ENCODE data around the gene NAV1. TPM values are rescaled to one million over a fixed set of nuclear protein-coding genes. Genes with fewer than 3 reads are reported as not detected.

Gene NAV1
- total and polyA plus RNA-seq, 2 donors (not counting 3 experiments of a cell fraction or from before 2014, with no cell fraction given), result 19.9 to 138 TPM

GRCh38 chr1:201536558-201536957, 2.4 kb upstream of the NAV1 start:
- peak; percentile 73 for FAIRE-seq
- no peaks in the 10 kb centered on the region for H3K27me3 ChIP-seq (ENCODE audit: control insufficient read depth in 2 of 2, insufficient read depth in 2 of 2, low read length in 2 of 2)
- dilution Hi-C loops (cut with MboI; ENCODE audit: extremely low pct_ligation_motif_present, low sequenced_read_pairs) (no loop called here), intact Hi-C loops (cut with micrococcal nuclease) (loop anchor here (10.0 kb wide), 1 partner anchor 418 kb away; the partner anchor contains the start of gene TIMM17A)
- no peak for TF ChIP-seq POLR2AphosphoS5 (IDR thresholded peaks at IDR 0.05; ENCODE audit: insufficient read depth, low read depth, low read length)
- TF ChIP-seq FOS (IDR thresholded peaks at IDR 0.05; ENCODE audit: borderline replicate concordance, insufficient read depth, low read length), result peak; percentile 63
- no peak overlapping the region for H3K9ac ChIP-seq (replicated peaks; ENCODE audit: extremely low read depth, insufficient read depth, low read length)
- H3K4me2 ChIP-seq (ENCODE audit: insufficient read depth, low read length), result no peak overlapping the region
- peaks cover 51% of the 10 kb centered on the region for H3K4me1 ChIP-seq (ENCODE audit: control insufficient read depth, extremely low read depth, insufficient read depth, low read length)
- BruUV-seq (replicated peaks), result no TSS peak
- peaks cover 23% of the 10 kb centered on the region for H3K79me2 ChIP-seq (ENCODE audit: control insufficient read depth, insufficient read depth, low read length)
- peak overlapping the region; percentile 1 for H3K27ac ChIP-seq (ENCODE audit: insufficient read depth, low read depth, low read length)
- H3K36me3 ChIP-seq (ENCODE audit: control insufficient read depth in 2 of 2, extremely low read depth in 1 of 2, insufficient read depth in 2 of 2, low read length in 2 of 2), result no peaks in the 10 kb centered on the region
- H4K20me1 ChIP-seq (replicated peaks; ENCODE audit: control insufficient read depth, extremely low read depth, insufficient read depth, low read length), result no peaks in the 10 kb centered on the region
- H2AFZ ChIP-seq (ENCODE audit: low read depth, low read length), result no peak overlapping the region
- DNase-seq (ENCODE audit: low read depth, low spot score), result no peak
- ChIA-PET POLR2A (no interaction called here), CTCF (interaction anchor here (0.7 to 6.5 kb wide), 9 partner anchors 11 to 341 kb away, joined by 3 to 70 read pairs (median 5); no protein-coding TSS in a partner anchor)
- H3K4me3 ChIP-seq (replicated peaks in 1 of 3; ENCODE audit: insufficient read depth in 1 of 3, low read depth in 1 of 3, low read length in 3 of 3), result no peak overlapping the region
- no peaks in the 10 kb centered on the region for H3K9me3 ChIP-seq (replicated peaks; ENCODE audit: control insufficient read depth, insufficient read depth, low read length)
- no peaks in the 10 kb centered on the region for H3K9me1 ChIP-seq (replicated peaks; ENCODE audit: control insufficient read depth, extremely low read depth, insufficient read depth, low read length)

GRCh38 chr1:201537028-201537427, 1.9 kb upstream of the NAV1 start:
- Histone ChIP-seq H2AFZ (ENCODE audit: low read depth, low read length) (no peak overlapping the region), H4K20me1 (replicated peaks; ENCODE audit: control insufficient read depth, extremely low read depth, insufficient read depth, low read length) (no peaks in the 10 kb centered on the region), H3K4me2 (ENCODE audit: insufficient read depth, low read length) (no peak overlapping the region), H3K27me3 (ENCODE audit: control insufficient read depth in 2 of 2, insufficient read depth in 2 of 2, low read length in 2 of 2) (no peaks in the 10 kb centered on the region), H3K4me3 (replicated peaks in 1 of 3; ENCODE audit: insufficient read depth in 1 of 3, low read depth in 1 of 3, low read length in 3 of 3) (no peak overlapping the region), H3K9ac (replicated peaks; ENCODE audit: extremely low read depth, insufficient read depth, low read length) (no peak overlapping the region), H3K36me3 (ENCODE audit: control insufficient read depth in 2 of 2, extremely low read depth in 1 of 2, insufficient read depth in 2 of 2, low read length in 2 of 2) (no peaks in the 10 kb centered on the region), H3K9me3 (replicated peaks; ENCODE audit: control insufficient read depth, insufficient read depth, low read length) (no peaks in the 10 kb centered on the region), H3K9me1 (replicated peaks; ENCODE audit: control insufficient read depth, extremely low read depth, insufficient read depth, low read length) (no peaks in the 10 kb centered on the region), H3K4me1 (ENCODE audit: control insufficient read depth, extremely low read depth, insufficient read depth, low read length) (peaks cover 56% of the 10 kb centered on the region), H3K27ac (ENCODE audit: insufficient read depth, low read depth, low read length) (no peak overlapping the region), H3K79me2 (ENCODE audit: control insufficient read depth, insufficient read depth, low read length) (peaks cover 28% of the 10 kb centered on the region)
- dilution Hi-C loops (cut with MboI; ENCODE audit: extremely low pct_ligation_motif_present, low sequenced_read_pairs), result no loop called here
- ChIA-PET CTCF (interaction anchor here (0.7 to 2.3 kb wide), 8 partner anchors 11 to 341 kb away, joined by 3 to 11 read pairs (median 6); no protein-coding TSS in a partner anchor), POLR2A (no interaction called here)
- FAIRE-seq (no peak), DNase-seq (ENCODE audit: low read depth, low spot score) (no peak)
- no TSS peak for BruUV-seq (replicated peaks)
- intact Hi-C loops (cut with micrococcal nuclease), result loop anchor here (10.0 kb wide), 1 partner anchor 418 kb away; the partner anchor contains the start of gene TIMM17A
- TF ChIP-seq MYC (IDR thresholded peaks at IDR 0.05; ENCODE audit: low read depth, low read length), result no peak
- TF ChIP-seq JUN (IDR thresholded peaks at IDR 0.05; ENCODE audit: borderline replicate concordance, insufficient read depth, insufficient read length, low read depth), result no peak
- no peak for TF ChIP-seq CTCF (IDR thresholded peaks at IDR 0.05; ENCODE audit: extremely low read depth in 1 of 2, insufficient read depth in 1 of 2, low read depth in 1 of 2, low read length in 2 of 2)
- TF ChIP-seq POLR2AphosphoS5 (IDR thresholded peaks at IDR 0.05; ENCODE audit: insufficient read depth, low read depth, low read length), result no peak
- TF ChIP-seq EZH2 (IDR thresholded peaks at IDR 0.05; ENCODE audit: borderline replicate concordance, low read depth, low read length, severe bottlenecking), result no peak
- no peak for TF ChIP-seq MAX (IDR thresholded peaks at IDR 0.05; ENCODE audit: insufficient read depth, insufficient read length)
- no peak for TF ChIP-seq GATA2 (IDR thresholded peaks at IDR 0.05; ENCODE audit: insufficient read depth, insufficient read length, low read depth, low read length)
- TF ChIP-seq POLR2A (IDR thresholded peaks at IDR 0.05; ENCODE audit: low read depth, low read length), result no peak
- no peak for TF ChIP-seq FOS (IDR thresholded peaks at IDR 0.05; ENCODE audit: borderline replicate concordance, insufficient read depth, low read length)
